Keratinocyte (primary cell): ENCODE results near the gene TCEAL5. TPM values are rescaled to one million over a fixed set of nuclear protein-coding genes. Genes with fewer than 3 reads are reported as not detected.
A peak's percentile ranks its signal among the peaks of the same experiment; 100 is the strongest.

Experiments
- DNase-seq: peaks from one replicate; pipeline ENCODE4 v3.0.0-alpha.2; 2011; ENCODE audit warnings: low read depth, missing footprints, low spot score
- FAIRE-seq: peaks from 2 replicates; lab custom pipeline; 2011; peaks lifted over from hg19 to GRCh38; lab: Jason Lieb, UNC
- H2AFZ ChIP-seq: 2 replicates; pipeline ENCODE4 v1.6.0; 2012; ENCODE audit warnings: low read length, control low read depth, inconsistent platforms; ENCODE audit not compliant: control insufficient read depth
- H3K27ac ChIP-seq: 2 replicates; pipeline ENCODE4 v1.5.1; 2011; ENCODE audit warnings: low read length; ENCODE audit not compliant: control insufficient read depth, insufficient read depth
- H3K27me3 ChIP-seq: 3 replicates; pipeline ENCODE4 v1.6.0; 2011; ENCODE audit warnings: low read length; ENCODE audit not compliant: control insufficient read depth, insufficient read depth; ENCODE audit errors: extremely low read depth
- H3K36me3 ChIP-seq, 2 experiments: 2 replicates in 1 of 2; 3 replicates in 1 of 2; pipeline ENCODE4 v1.5.1; 2011; ENCODE audit warnings: low read length in 2 of 2, mild to moderate bottlenecking in 1 of 2; ENCODE audit not compliant: control insufficient read depth in 2 of 2, insufficient read depth in 2 of 2; ENCODE audit errors: extremely low read depth in 1 of 2
- H3K4me1 ChIP-seq: 3 replicates; pipeline ENCODE4 v1.5.1; 2011; ENCODE audit warnings: low read length; ENCODE audit not compliant: control insufficient read depth, insufficient read depth; ENCODE audit errors: extremely low read depth
- H3K4me2 ChIP-seq: 3 replicates; pipeline ENCODE4 v1.6.0; 2011; ENCODE audit warnings: low read depth, low read length; ENCODE audit not compliant: control insufficient read depth, insufficient read depth; ENCODE audit errors: extremely low read depth
- H3K4me3 ChIP-seq, 3 experiments: fragments of 200-600 bp in 1 of 3; sonication (generic) in 1 of 3; 2 replicates in 2 of 3; 3 replicates in 1 of 3; pipeline ENCODE4 v1.5.1; 2011 to 2016; ENCODE audit warnings: low read length in 3 of 3, mild to moderate bottlenecking in 3 of 3, control low read depth in 2 of 3, inconsistent platforms in 1 of 3, low read depth in 1 of 3, mixed read lengths in 1 of 3, mixed run types in 1 of 3, moderate library complexity in 1 of 3; ENCODE audit not compliant: control insufficient read depth in 2 of 3, insufficient read depth in 2 of 3; ENCODE audit errors: extremely low read depth in 1 of 3
- H3K79me2 ChIP-seq: 2 replicates; pipeline ENCODE4 v1.6.0; 2012; ENCODE audit warnings: low read length; ENCODE audit not compliant: control insufficient read depth, insufficient read depth
- H3K9ac ChIP-seq: 3 replicates; pipeline ENCODE4 v1.6.0; 2011; ENCODE audit warnings: low read length; ENCODE audit not compliant: control insufficient read depth, insufficient read depth; ENCODE audit errors: extremely low read depth
- H3K9me1 ChIP-seq: 3 replicates; pipeline ENCODE4 v1.6.0; 2011; ENCODE audit warnings: low read length; ENCODE audit not compliant: control insufficient read depth, insufficient read depth; ENCODE audit errors: extremely low read depth
- H3K9me3 ChIP-seq: 2 replicates; pipeline ENCODE4 v1.5.1; 2012; ENCODE audit warnings: low read depth, low read length; ENCODE audit not compliant: control insufficient read depth
- H4K20me1 ChIP-seq: 3 replicates; pipeline ENCODE4 v1.6.0; 2011; ENCODE audit warnings: low read length; ENCODE audit not compliant: control insufficient read depth, insufficient read depth; ENCODE audit errors: extremely low read depth
- EZH2 ChIP-seq: IDR thresholded peaks from one replicate; pipeline ENCODE4 v1.6.1; 2012; ENCODE audit warnings: inconsistent platforms, mild to moderate bottlenecking, low read length, moderate library complexity
- dilution Hi-C: fragments of 300-500 bp; cut with MboI; formaldehyde crosslinking; loops from one replicate; pipeline ENCODE4 v1.7.0; 2020; ENCODE audit warnings: low sequenced_read_pairs; ENCODE audit not compliant: extremely low pct_ligation_motif_present
- polyA plus RNA-seq, 5 experiments: library from polyadenylated mRNA; depleted of rRNA in 3 of 5; stranded (reverse) in 3 of 5; stranded (forward) in 1 of 5; unstranded in 1 of 5; fragments of >200 nt; gene quantifications; 1 replicate in 1 of 5; 2 replicates in 3 of 5; 3 replicates in 1 of 5; pipeline versions ENCODE4 v1.2.1 to v1.2.3, GENCODE V29; 2011 to 2012; ENCODE audit warnings: missing spikeins in 2 of 5, low read depth in 1 of 5, low replicate concordance in 1 of 5
- TF ChIP-seq, protein P1 (sequence below), 3 experiments: IDR thresholded peaks in 1 of 3; conservative IDR thresholded peaks in 1 of 3; optimal IDR thresholded peaks in 1 of 3; 2 replicates in 2 of 3; 3 replicates in 1 of 3; pipeline versions ENCODE3 to v1.5.1; 2011; ENCODE audit warnings: low read length in 3 of 3, mild to moderate bottlenecking in 3 of 3, moderate library complexity in 2 of 3, control low read depth in 1 of 3, inconsistent platforms in 1 of 3; ENCODE audit not compliant: insufficient read depth in 2 of 3; ENCODE audit errors: extremely low read depth in 1 of 3

Gene TCEAL5
- polyA plus RNA-seq, 1 donor (not counting 4 experiments of a cell fraction or from before 2014, with no cell fraction given): not detected

DNA sequence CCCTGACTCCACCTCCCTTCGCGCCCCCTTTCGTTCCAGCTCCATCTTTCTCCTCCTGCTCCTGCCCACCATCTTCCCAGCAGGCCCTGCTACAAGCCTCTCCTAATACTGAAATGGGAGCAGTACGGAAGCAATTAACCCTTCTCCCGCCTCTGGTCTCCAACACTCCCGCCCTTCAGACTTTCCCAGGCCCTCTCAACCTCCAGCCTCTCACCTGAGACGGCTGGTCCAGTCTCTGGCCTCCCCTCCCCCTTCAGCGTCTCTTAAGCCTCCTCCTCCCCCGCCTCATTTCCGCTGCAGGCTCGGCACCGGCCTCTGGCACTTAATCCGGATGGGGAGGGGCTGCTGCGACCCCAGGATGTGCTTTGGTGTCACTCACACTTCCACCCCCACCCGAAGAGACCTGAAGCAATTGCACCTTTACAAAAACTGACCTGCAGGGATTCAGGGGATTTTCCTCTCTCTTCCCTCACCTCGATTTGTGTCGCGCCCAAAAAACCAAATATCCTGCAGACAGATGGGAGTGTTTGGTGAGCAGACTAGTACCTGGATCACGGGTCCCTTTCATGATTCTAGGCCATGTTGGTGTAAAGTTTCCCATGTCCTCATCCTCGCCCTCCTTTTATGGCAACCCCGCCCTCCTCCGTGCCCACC, 22.3 kb downstream of the TCEAL5 start:
- peak overlapping the region; percentile 78 for H3K9ac ChIP-seq
- H2AFZ ChIP-seq: peak overlapping the region; percentile 35
- H3K9me1 ChIP-seq: no peaks in the 10 kb centered on the region
- H3K27me3 ChIP-seq: peaks cover 5% of the 10 kb centered on the region
- peaks cover 2% of the 10 kb centered on the region for H3K79me2 ChIP-seq
- dilution Hi-C loops: no loop called here
- peak overlapping the region; percentile 47 to 82 (median 78) for H3K4me3 ChIP-seq
- no peak for TF ChIP-seq EZH2
- TF ChIP-seq, protein P1, sequence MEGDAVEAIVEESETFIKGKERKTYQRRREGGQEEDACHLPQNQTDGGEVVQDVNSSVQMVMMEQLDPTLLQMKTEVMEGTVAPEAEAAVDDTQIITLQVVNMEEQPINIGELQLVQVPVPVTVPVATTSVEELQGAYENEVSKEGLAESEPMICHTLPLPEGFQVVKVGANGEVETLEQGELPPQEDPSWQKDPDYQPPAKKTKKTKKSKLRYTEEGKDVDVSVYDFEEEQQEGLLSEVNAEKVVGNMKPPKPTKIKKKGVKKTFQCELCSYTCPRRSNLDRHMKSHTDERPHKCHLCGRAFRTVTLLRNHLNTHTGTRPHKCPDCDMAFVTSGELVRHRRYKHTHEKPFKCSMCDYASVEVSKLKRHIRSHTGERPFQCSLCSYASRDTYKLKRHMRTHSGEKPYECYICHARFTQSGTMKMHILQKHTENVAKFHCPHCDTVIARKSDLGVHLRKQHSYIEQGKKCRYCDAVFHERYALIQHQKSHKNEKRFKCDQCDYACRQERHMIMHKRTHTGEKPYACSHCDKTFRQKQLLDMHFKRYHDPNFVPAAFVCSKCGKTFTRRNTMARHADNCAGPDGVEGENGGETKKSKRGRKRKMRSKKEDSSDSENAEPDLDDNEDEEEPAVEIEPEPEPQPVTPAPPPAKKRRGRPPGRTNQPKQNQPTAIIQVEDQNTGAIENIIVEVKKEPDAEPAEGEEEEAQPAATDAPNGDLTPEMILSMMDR (optimal IDR thresholded peaks at IDR 0.05 in 1 of 3, IDR thresholded peaks at IDR 0.05 in 1 of 3, conservative IDR thresholded peaks at IDR 0.05 in 1 of 3; ENCODE audit: extremely low read depth in 1 of 3, insufficient read depth in 2 of 3, low read length in 3 of 3): no peak
- H3K4me1 ChIP-seq: peaks cover 16% of the 10 kb centered on the region
- H3K27ac ChIP-seq: peak overlapping the region; percentile 80
- peak overlapping the region; percentile 74 for H3K4me2 ChIP-seq
- no peaks in the 10 kb centered on the region for H3K9me3 ChIP-seq
- FAIRE-seq (no peak), DNase-seq (no peak)
- no peaks in the 10 kb centered on the region for H4K20me1 ChIP-seq
- no peaks in the 10 kb centered on the region for H3K36me3 ChIP-seq

DNA sequence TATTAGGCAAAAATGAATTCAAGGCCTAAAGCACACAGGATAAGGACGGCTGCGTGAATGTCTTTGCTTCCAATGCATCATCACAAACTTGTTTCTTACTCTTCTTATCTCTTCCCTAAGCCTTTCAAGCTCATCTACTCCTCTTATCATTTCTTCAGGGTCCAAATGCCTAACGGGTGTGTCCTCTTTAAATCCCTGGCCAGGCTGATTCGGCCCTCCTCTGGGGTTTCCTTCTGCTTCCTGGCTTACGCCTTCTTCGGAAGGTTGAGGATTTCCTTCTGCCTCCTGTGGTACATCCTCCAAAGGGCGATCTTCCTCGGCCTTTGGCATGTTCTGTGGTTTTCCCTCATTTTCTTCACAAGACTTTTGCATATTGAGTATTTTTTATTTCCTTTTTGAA, 22.9 kb downstream of the TCEAL5 start:
- Histone ChIP-seq H3K4me1 (peaks cover 16% of the 10 kb centered on the region), H3K27me3 (peaks cover 5% of the 10 kb centered on the region), H3K9me3 (no peaks in the 10 kb centered on the region), H3K9ac (peak overlapping the region; percentile 78), H3K4me3 (peak overlapping the region; percentile 47 to 82 (median 78)), H3K4me2 (peak overlapping the region; percentile 74), H3K9me1 (no peaks in the 10 kb centered on the region), H3K79me2 (peaks cover 2% of the 10 kb centered on the region), H3K36me3 (no peaks in the 10 kb centered on the region), H2AFZ (no peak overlapping the region), H3K27ac (no peak overlapping the region), H4K20me1 (no peaks in the 10 kb centered on the region)
- DNase-seq (no peak), FAIRE-seq (no peak)
- TF ChIP-seq, protein P1 (optimal IDR thresholded peaks at IDR 0.05 in 1 of 3, IDR thresholded peaks at IDR 0.05 in 1 of 3, conservative IDR thresholded peaks at IDR 0.05 in 1 of 3; ENCODE audit: extremely low read depth in 1 of 3, insufficient read depth in 2 of 3, low read length in 3 of 3): no peak
- no peak for TF ChIP-seq EZH2
- dilution Hi-C loops: no loop called here
